ENCODE results near the gene GLOD4. TPM values are rescaled to one million over a fixed set of nuclear protein-coding genes. Genes with fewer than 3 reads are reported as not detected.

The GLOD4 gene
- total RNA-seq, 1 donor from 2014 or later: 61.8 TPM

DNA sequence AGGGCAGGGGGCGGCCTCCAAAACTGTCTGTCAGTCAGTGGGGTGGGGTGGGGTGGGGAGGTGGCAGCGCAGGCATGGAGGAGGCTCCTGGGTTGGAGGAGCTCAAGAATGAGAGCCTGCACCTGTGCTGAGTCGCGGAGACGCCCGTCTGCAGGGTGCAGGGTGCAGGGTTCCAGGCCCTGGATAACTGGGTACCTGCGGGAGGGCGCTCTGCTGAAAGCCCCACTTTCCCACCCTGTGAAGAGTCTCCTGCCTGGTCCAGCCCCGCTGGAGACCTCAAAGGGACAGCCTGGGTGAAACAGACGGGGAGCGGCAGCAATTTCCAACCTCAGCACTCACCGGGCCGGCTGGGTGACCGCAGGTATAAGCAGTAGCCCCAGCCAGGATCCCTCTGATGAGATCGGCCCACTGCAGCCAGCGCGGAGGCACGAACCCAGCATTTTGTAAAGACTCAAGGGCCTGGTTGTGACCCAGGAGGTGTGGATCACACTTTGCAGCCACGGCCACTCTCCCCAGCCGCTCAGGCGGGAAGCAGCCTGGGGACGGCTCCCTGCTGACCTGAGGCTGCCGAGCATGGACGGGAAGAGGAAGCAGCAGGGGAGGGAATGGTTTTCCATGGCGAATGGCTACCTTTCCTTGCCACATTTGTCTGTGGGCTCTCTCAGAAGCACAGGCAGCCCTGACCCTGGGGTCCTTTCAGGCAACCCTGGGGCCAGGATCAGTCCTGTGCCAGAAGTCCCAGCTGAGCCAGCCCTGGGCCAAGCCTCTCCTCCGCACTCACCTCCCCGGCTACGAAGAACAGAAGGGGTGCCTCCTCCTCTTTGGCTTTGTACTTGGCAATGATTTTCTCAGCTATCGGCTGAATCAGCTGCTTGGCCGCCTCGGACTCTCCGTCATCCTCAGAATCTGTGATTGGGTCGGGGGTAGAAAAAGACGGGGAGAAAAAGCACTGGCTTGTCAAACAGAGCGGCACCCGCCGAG is 21.1 kb upstream of the GLOD4 start:
- DNase-seq (ENCODE audit: low read depth) (no peak), FAIRE-seq (no peak)
- Mint-ChIP-seq H3K36me3 (ENCODE audit: low read depth, unreplicated experiment) (peaks cover 16% of the 10 kb centered on the region), H3K9me3 (ENCODE audit: unreplicated experiment) (no peaks in the 10 kb centered on the region), H3K4me3 (ENCODE audit: unreplicated experiment) (no peak overlapping the region), H3K27me3 (ENCODE audit: low read depth, unreplicated experiment) (no peaks in the 10 kb centered on the region), H3K4me1 (ENCODE audit: low read depth, unreplicated experiment) (peaks cover 2% of the 10 kb centered on the region), H3K27ac (ENCODE audit: unreplicated experiment) (no peak overlapping the region)
- Histone ChIP-seq H3K27ac (ENCODE audit: low read depth, low read length) (no peak overlapping the region), H3K79me2 (ENCODE audit: insufficient read depth, low read length) (no peaks in the 10 kb centered on the region), H3K4me3 (ENCODE audit: insufficient read depth, low read depth, low read length) (no peak overlapping the region), H3K27me3 (ENCODE audit: insufficient read depth, low read length) (no peaks in the 10 kb centered on the region), H3K4me1 (ENCODE audit: insufficient read depth, low read length) (no peaks in the 10 kb centered on the region), H3K36me3 (ENCODE audit: insufficient read depth, low read length) (peaks cover 9% of the 10 kb centered on the region), H2AFZ (ENCODE audit: low read depth, low read length) (no peak overlapping the region), H3K4me2 (ENCODE audit: low read length) (no peak overlapping the region), H3K9me3 (ENCODE audit: insufficient read depth, low read depth, low read length) (no peaks in the 10 kb centered on the region), H4K20me1 (ENCODE audit: insufficient read depth, low read length) (peaks cover 35% of the 10 kb centered on the region), H3K9ac (ENCODE audit: low read length) (no peak overlapping the region)
- TF ChIP-seq, protein P1, sequence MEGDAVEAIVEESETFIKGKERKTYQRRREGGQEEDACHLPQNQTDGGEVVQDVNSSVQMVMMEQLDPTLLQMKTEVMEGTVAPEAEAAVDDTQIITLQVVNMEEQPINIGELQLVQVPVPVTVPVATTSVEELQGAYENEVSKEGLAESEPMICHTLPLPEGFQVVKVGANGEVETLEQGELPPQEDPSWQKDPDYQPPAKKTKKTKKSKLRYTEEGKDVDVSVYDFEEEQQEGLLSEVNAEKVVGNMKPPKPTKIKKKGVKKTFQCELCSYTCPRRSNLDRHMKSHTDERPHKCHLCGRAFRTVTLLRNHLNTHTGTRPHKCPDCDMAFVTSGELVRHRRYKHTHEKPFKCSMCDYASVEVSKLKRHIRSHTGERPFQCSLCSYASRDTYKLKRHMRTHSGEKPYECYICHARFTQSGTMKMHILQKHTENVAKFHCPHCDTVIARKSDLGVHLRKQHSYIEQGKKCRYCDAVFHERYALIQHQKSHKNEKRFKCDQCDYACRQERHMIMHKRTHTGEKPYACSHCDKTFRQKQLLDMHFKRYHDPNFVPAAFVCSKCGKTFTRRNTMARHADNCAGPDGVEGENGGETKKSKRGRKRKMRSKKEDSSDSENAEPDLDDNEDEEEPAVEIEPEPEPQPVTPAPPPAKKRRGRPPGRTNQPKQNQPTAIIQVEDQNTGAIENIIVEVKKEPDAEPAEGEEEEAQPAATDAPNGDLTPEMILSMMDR (IDR thresholded peaks at IDR 0.05; ENCODE audit: insufficient read depth, low read depth, low read length): no peak
- no peak for TF ChIP-seq EZH2 (IDR thresholded peaks at IDR 0.05; ENCODE audit: insufficient read depth, low read length)

DNA sequence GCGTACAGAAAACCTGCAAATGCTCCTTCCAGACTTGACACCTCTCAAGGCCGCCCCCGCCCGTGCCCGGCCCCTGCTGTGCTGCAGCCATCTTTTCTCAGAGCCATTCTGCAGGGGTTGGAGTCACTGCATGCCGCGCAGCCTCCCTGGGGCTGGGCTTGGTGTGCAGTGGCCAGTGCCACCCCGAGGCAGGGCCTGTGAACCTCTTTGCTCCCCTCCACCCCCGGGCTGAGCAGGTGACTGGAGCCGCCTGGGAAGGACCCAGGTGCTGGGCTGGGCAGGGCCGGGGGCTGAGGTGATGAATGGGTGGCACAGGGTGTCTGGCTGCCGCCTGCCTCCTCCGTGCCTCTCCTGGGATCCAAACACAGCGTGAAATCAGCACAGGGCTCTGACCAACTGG is 20.4 kb upstream of the GLOD4 start:
- Histone ChIP-seq H3K4me1 (ENCODE audit: insufficient read depth, low read length) (no peaks in the 10 kb centered on the region), H3K27me3 (ENCODE audit: insufficient read depth, low read length) (no peaks in the 10 kb centered on the region), H3K36me3 (ENCODE audit: insufficient read depth, low read length) (peaks cover 9% of the 10 kb centered on the region), H2AFZ (ENCODE audit: low read depth, low read length) (no peak overlapping the region), H3K4me3 (ENCODE audit: insufficient read depth, low read depth, low read length) (no peak overlapping the region), H3K27ac (ENCODE audit: low read depth, low read length) (no peak overlapping the region), H3K9me3 (ENCODE audit: insufficient read depth, low read depth, low read length) (no peaks in the 10 kb centered on the region), H4K20me1 (ENCODE audit: insufficient read depth, low read length) (peaks cover 29% of the 10 kb centered on the region), H3K4me2 (ENCODE audit: low read length) (no peak overlapping the region), H3K9ac (ENCODE audit: low read length) (no peak overlapping the region), H3K79me2 (ENCODE audit: insufficient read depth, low read length) (no peaks in the 10 kb centered on the region)
- Mint-ChIP-seq H3K27me3 (ENCODE audit: low read depth, unreplicated experiment) (no peaks in the 10 kb centered on the region), H3K9me3 (ENCODE audit: unreplicated experiment) (no peaks in the 10 kb centered on the region), H3K36me3 (ENCODE audit: low read depth, unreplicated experiment) (peaks cover 18% of the 10 kb centered on the region), H3K4me1 (ENCODE audit: low read depth, unreplicated experiment) (peaks cover 2% of the 10 kb centered on the region), H3K27ac (ENCODE audit: unreplicated experiment) (no peak overlapping the region), H3K4me3 (ENCODE audit: unreplicated experiment) (no peak overlapping the region)
- no peak for DNase-seq (ENCODE audit: low read depth)
- no peak for TF ChIP-seq EZH2 (IDR thresholded peaks at IDR 0.05; ENCODE audit: insufficient read depth, low read length)
- TF ChIP-seq, protein P1 (IDR thresholded peaks at IDR 0.05; ENCODE audit: insufficient read depth, low read depth, low read length): no peak
- FAIRE-seq: no peak

DNA sequence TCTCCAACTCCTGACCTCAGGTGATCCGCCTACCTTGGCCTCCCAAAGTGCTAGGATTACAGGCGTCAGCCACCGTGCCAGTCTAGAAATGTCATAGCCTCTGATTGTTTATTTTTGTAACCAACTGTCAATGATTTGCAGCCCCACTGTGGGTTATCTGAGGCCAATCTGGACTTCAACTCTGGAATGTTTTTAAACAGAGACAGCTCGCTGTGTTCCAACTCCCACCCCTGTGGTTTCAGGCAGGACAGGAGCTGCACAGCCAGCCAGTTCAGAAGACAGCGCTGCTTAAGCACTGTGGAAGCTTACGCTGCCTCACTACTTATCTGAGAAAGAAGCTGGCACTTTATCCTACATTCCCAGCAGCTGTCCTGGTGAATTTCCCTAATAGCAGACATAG is 19.6 kb upstream of the GLOD4 start:
- Mint-ChIP-seq H3K9me3 (ENCODE audit: unreplicated experiment) (no peaks in the 10 kb centered on the region), H3K27ac (ENCODE audit: unreplicated experiment) (peak overlapping the region; percentile 58), H3K27me3 (ENCODE audit: low read depth, unreplicated experiment) (no peaks in the 10 kb centered on the region), H3K4me3 (ENCODE audit: unreplicated experiment) (peak overlapping the region; percentile 34), H3K36me3 (ENCODE audit: low read depth, unreplicated experiment) (peaks cover 26% of the 10 kb centered on the region), H3K4me1 (ENCODE audit: low read depth, unreplicated experiment) (peaks cover 4% of the 10 kb centered on the region)
- Histone ChIP-seq H3K4me2 (ENCODE audit: low read length) (no peak overlapping the region), H3K36me3 (ENCODE audit: insufficient read depth, low read length) (peaks cover 9% of the 10 kb centered on the region), H2AFZ (ENCODE audit: low read depth, low read length) (no peak overlapping the region), H3K27ac (ENCODE audit: low read depth, low read length) (no peak overlapping the region), H3K9me3 (ENCODE audit: insufficient read depth, low read depth, low read length) (no peaks in the 10 kb centered on the region), H3K27me3 (ENCODE audit: insufficient read depth, low read length) (no peaks in the 10 kb centered on the region), H4K20me1 (ENCODE audit: insufficient read depth, low read length) (peaks cover 23% of the 10 kb centered on the region), H3K9ac (ENCODE audit: low read length) (no peak overlapping the region), H3K4me3 (ENCODE audit: insufficient read depth, low read depth, low read length) (no peak overlapping the region), H3K4me1 (ENCODE audit: insufficient read depth, low read length) (no peaks in the 10 kb centered on the region), H3K79me2 (ENCODE audit: insufficient read depth, low read length) (no peaks in the 10 kb centered on the region)
- TF ChIP-seq, protein P1 (IDR thresholded peaks at IDR 0.05; ENCODE audit: insufficient read depth, low read depth, low read length): no peak
- TF ChIP-seq EZH2 (IDR thresholded peaks at IDR 0.05; ENCODE audit: insufficient read depth, low read length): no peak
- no peak for FAIRE-seq
- DNase-seq (ENCODE audit: low read depth): peak; percentile 56
